Measurements from ENCODE around the gene GNG7. TPM values are rescaled to one million over a fixed set of nuclear protein-coding genes. Genes with fewer than 3 reads are reported as not detected.

Gene GNG7
- total RNA-seq, 1 experiment from 2014 or later: 7.7 TPM

DNA sequence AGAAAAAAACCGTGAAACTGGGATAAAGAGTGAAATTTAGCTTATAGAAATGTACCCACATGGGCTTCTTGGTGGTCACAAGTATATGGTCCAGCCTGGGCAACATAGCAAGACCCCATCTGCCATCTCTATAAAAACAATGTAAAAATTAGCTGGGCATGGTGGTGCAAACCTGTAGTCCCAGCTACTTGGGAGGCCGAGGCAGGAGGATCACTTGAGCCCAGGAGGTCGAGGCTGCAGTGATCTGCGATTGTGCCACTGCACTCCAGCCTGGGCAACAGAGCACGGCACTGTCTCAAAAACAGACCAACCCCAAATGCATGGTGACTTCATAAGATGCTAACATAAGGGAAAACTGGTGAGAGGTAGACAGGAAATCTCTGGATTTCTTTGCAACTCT, 54.4 kb downstream of the GNG7 start:
- Histone ChIP-seq H3K18ac (ENCODE audit: insufficient read length, low read depth, low read length) (no peak overlapping the region), H3K9me3 (ENCODE audit: control insufficient read depth, low read depth, low read length) (no peaks in the 10 kb centered on the region), H4K91ac (ENCODE audit: insufficient read length, low read depth, low read length) (no peak overlapping the region), H3K27ac (ENCODE audit: insufficient read length, low read depth, low read length) (no peak overlapping the region), H2BK120ac (ENCODE audit: low read depth, low read length, poor library complexity, severe bottlenecking) (no peak overlapping the region), H3K23me2 (ENCODE audit: insufficient read length, low read depth, low read length, poor library complexity, severe bottlenecking) (no peaks in the 10 kb centered on the region), H3K14ac (ENCODE audit: insufficient read depth, low read length) (no peak overlapping the region), H4K5ac (ENCODE audit: insufficient read length, low read depth, low read length) (no peak overlapping the region), H3K4me2 (ENCODE audit: insufficient read depth, insufficient read length, low read length) (no peak overlapping the region), H2BK12ac (ENCODE audit: insufficient read length, low read depth, low read length) (no peak overlapping the region), H3K56ac (ENCODE audit: insufficient read length, low read depth, low read length) (no peak overlapping the region), H3K27me3 (ENCODE audit: insufficient read depth, low read length) (no peaks in the 10 kb centered on the region), H3K4ac (ENCODE audit: low read depth, low read length) (no peak overlapping the region), H4K8ac (replicated peaks; ENCODE audit: insufficient read length, low read depth, low read length) (no peak overlapping the region), H3K4me1 (ENCODE audit: insufficient read depth, low read length) (no peaks in the 10 kb centered on the region), H4K20me1 (ENCODE audit: control insufficient read depth, insufficient read depth, insufficient read length) (no peaks in the 10 kb centered on the region), H3K9ac (ENCODE audit: extremely low read depth, insufficient read length, low read length) (no peak overlapping the region), H3K79me2 (ENCODE audit: insufficient read depth, low read length) (no peaks in the 10 kb centered on the region), H2AK5ac (ENCODE audit: insufficient read length, low read length) (no peak overlapping the region), H3K23ac (ENCODE audit: insufficient read length, low read depth, low read length) (no peak overlapping the region), H3T11ph (ENCODE audit: low read length) (no peak overlapping the region), H2AFZ (ENCODE audit: low read length) (no peak overlapping the region), H2BK15ac (ENCODE audit: low read depth, low read length) (no peak overlapping the region), H2BK20ac (ENCODE audit: low read depth, low read length, poor library complexity, severe bottlenecking) (no peak overlapping the region), H3K79me1 (ENCODE audit: insufficient read depth, low read depth, low read length, poor library complexity, severe bottlenecking) (no peaks in the 10 kb centered on the region), H2BK5ac (ENCODE audit: insufficient read length, low read length) (no peak overlapping the region)
- Mint-ChIP-seq H3K9me3 (no peaks in the 10 kb centered on the region), H3K27ac (no peak overlapping the region), H3K4me1 (peaks cover 0 to under 1% of the 10 kb centered on the region in 2 experiments; a peak in 1 of 4 replicates), H3K4me3 (no peak overlapping the region), H3K36me3 (ENCODE audit: insufficient read depth in 1 of 3, low read depth in 3 of 3) (peaks cover 0 to 6% (median 0%) of the 10 kb centered on the region in 3 experiments; a peak in 1 of 7 replicates), H3K27me3 (ENCODE audit: low read depth) (no peaks in the 10 kb centered on the region)
- DNase-seq: no peak
- WGBS (ENCODE audit: extremely low coverage, insufficient read length, low lambda C conversion rate): no CpG with 5 or more reads among the region's 5 CpGs
- TF ChIP-seq, protein P1, sequence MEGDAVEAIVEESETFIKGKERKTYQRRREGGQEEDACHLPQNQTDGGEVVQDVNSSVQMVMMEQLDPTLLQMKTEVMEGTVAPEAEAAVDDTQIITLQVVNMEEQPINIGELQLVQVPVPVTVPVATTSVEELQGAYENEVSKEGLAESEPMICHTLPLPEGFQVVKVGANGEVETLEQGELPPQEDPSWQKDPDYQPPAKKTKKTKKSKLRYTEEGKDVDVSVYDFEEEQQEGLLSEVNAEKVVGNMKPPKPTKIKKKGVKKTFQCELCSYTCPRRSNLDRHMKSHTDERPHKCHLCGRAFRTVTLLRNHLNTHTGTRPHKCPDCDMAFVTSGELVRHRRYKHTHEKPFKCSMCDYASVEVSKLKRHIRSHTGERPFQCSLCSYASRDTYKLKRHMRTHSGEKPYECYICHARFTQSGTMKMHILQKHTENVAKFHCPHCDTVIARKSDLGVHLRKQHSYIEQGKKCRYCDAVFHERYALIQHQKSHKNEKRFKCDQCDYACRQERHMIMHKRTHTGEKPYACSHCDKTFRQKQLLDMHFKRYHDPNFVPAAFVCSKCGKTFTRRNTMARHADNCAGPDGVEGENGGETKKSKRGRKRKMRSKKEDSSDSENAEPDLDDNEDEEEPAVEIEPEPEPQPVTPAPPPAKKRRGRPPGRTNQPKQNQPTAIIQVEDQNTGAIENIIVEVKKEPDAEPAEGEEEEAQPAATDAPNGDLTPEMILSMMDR (conservative IDR thresholded peaks at IDR 0.05): no peak
